GM23248 (cell line): ENCODE data around the gene ACTR3C.

ENCODE experiments used
- EZH2 ChIP-seq: fragments of 200-600 bp; sonication (generic); IDR thresholded peaks from 2 replicates; pipeline ENCODE4 v1.6.1; 2018; ENCODE audit warnings: antibody characterized with exemption, mild to moderate bottlenecking; ENCODE audit not compliant: insufficient read depth, poor library complexity, severe bottlenecking
- EZH2phosphoT487 ChIP-seq: fragments of 200-600 bp; sonication (generic); IDR thresholded peaks from 2 replicates; pipeline ENCODE4 v1.6.1; 2018; ENCODE audit warnings: antibody characterized with exemption, moderate library complexity, mild to moderate bottlenecking, low read depth; ENCODE audit not compliant: insufficient read depth

GRCh38 chr7:150356265-150356897 is 33.0 kb upstream of the ACTR3C start:
- TF ChIP-seq EZH2 (no peak), EZH2phosphoT487 (no peak)
